ENCODE data around the gene MDFIC2. TPM values are rescaled to one million over a fixed set of nuclear protein-coding genes. Genes with fewer than 3 reads are reported as not detected.
"Not testable (repeated sequence)": the region's sequence is repeated elsewhere in the genome, so short reads cannot be mapped to it uniquely, and the experiment has no call there.

MDFIC2 gene
- not detected for total RNA-seq

DNA sequence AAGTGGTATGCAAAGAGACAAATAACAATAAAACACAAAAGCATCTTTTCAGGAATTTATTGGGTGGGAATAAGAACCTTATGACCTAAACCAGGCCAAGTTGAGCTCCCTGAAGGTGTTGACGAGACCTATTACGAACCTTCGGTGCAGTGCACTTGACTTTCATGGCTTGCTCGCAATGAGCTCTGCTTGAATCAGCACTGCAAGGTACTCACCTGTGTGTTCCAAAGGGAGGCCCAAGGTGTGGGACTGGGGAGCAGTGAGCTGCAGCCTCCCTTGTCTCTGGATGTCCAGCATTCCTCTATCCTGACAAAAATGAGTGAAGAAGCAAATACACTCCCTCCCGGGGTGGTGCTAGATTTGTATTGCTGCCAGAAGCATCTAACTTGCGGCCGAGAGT is at the start of gene MDFIC2:
MDFIC2 (minus strand) TSS at position 303 of the 400 bp plus-strand sequence. CDS start 665 bp downstream, outside the sequence.
- DNase-seq, result no peak

GRCh38 chr3:70360979-70361760 is 48.7 kb upstream of the MDFIC2 start:
- no peak for DNase-seq

DNA sequence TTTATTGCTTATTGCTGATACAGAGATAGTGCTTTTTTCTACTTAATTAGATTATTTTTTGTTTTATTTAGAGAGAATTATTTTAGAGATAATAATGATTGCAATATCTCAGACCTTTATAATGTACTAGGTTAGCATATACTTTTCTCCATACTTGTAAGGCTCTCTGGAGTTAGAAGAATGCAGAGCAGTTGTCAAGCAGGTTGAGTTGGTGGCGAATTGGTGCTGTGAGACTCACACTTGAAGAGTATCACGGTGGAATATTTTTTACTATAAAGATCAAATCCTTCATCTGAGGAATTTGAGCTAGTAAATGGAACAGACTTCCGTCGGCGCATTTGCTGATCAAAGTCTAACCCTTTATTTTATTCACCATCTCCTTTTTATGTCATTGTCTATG is 47.3 kb upstream of the MDFIC2 start:
- no peak for DNase-seq

- DNase-seq, result no peak
Measured at GRCh38 chr3:70358978-70359580, 46.6 kb upstream of the MDFIC2 start.

- no peak for DNase-seq
Measured at GRCh38 chr3:70352215-70352614, 39.8 kb upstream of the MDFIC2 start.

DNA sequence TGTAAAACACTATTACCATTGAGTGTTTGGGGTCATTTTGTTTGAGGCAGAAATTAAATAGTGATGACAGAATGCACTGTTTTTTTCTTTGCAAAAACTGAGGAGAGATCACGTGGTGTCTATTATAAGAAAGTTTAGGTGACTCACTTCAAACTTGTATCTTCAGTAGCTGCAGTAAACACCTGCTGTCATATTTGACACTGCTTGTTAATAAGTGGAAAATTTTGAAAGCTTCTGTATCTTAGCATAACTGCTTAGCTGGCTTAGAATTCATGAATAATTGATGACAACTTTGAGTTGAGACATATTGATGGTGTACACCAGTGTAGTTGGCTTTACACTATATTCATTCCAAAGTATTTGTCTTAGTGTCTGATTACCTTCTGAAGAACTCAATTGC is 29.7 kb upstream of the MDFIC2 start:
- DNase-seq, result no peak

- DNase-seq, result not testable (repeated sequence)
Measured at GRCh38 chr3:70336885-70337284, 24.4 kb upstream of the MDFIC2 start.

DNA sequence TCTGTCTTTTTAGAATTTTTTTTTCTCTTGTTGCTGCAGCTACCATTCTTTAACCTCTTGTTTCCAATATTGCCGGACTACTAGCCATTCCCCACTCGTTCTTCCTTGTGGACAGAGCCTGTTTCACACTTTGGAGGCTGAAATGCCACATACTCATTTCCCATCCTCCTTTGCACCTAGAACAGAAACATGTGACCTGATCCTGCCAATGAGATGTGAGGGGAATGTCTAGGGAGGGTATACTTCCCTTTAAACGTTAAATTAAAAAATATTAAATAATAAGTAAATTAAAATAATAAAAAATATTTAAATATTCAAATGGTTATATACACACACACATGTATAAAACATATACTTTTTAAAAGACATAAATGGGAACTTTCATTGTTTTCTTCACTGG is 20.6 kb upstream of the MDFIC2 start:
- no peak for DNase-seq

GRCh38 chr3:70315021-70315420 is 2.6 kb upstream of the MDFIC2 start:
- no peak for DNase-seq

- DNase-seq, result no peak
Measured at GRCh38 chr3:70310809-70311208, 1.6 kb downstream of the MDFIC2 start.

DNA sequence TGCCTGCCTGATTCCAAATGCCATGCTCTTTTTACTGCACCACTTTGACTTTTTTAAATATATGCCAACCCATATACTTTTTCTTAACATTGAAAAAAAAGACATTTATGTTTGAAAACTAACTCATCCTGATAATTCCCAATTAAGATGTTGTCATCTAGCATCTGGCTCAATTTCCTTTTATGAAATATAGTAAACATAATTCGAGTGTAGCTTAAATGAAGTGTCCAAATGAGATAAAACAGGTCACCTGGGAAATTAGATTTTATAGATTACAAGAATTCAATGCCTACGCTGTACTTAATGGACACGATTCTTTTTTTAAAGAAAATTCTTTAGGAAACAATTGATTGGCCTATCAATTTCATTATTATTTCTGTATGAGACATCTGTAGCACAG is 2.8 kb downstream of the MDFIC2 start:
- DNase-seq, result no peak

- DNase-seq, result no peak
Measured at GRCh38 chr3:70308760-70309159, 3.7 kb downstream of the MDFIC2 start.

DNA sequence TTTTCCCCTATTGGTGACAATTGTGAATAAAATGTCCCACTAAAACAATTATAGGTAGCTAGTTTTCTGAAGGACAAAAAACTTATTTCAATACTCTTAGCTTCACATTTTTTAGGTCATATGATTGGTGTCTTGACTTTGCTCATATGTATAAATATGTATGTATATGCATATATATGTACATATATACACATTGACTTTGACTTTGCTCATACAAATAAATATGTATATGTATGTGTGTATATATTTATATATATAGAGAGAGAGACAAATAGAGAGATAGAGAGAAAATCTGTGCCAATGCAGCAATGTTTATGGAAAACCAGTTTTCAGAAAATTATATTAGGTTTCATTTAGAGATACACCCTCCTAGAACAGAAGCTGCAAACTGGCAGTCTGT is 5.7 kb downstream of the MDFIC2 start:
- DNase-seq, result no peak

GRCh38 chr3:70298385-70298784 is 14.1 kb downstream of the MDFIC2 start:
- DNase-seq, result no peak

- DNase-seq, result no peak
Measured at GRCh38 chr3:70291097-70291482, 21.3 kb downstream of the MDFIC2 start.

- DNase-seq, result not testable (repeated sequence)
Measured at GRCh38 chr3:70290431-70291096, 21.9 kb downstream of the MDFIC2 start.

DNA sequence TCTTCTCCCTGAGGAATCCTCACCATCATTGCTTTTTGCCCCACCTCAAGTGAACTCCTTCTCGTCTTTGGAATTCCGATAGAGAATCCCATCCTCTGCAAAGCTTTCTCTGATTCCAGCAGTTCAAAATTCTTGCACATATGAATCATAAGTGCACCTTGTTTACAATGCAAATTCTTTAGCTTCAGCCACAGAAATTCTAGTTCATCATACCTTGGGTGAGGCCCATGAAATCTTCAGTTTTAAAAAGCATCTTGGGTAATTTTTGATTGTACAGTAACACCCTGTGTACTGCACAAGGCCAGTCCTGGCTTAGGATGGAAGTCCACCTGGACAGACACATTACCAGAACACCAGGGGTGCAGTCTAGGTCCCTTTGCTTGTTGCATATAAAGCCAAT is 30.8 kb downstream of the MDFIC2 start:
- DNase-seq, result no peak

DNA sequence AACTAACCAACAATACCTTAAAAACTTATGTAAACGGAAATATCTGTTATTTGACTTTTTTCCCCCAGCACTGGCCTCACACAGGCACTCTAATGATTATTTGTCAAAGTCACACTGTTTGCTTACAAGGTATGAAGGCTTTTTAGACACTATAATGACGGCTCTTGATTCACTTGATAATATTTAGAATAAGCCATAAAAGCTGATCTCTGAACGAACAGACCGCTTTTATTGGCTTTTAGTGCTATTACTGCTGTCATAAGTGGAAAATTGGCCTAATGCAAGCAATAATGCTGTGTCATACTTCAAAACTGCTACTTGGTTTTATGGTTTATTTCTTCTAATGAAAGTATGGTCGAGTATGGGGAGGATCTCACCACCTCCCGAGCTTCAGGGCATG is 35.1 kb downstream of the MDFIC2 start:
- no peak for DNase-seq

DNA sequence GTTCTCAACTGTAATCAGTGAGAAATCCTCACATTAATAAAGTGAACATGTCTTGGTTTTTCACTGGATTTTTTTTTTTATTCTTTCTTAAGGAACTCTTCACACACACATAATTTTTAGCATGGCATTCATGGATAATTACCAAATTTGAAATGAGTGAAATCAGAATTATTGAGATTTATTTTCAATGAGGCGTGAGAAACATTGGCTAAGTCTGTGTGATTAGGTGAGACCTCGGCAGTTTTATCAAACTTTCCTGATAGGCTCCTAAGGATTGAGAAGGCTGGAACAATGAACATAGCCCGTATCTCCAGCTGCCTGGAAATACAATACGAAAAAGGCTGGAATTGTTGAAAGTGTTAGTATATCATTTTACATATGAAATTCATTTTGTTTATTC is 35.5 kb downstream of the MDFIC2 start:
- DNase-seq, result no peak

- DNase-seq, result no peak
Measured at GRCh38 chr3:70273492-70273891, 38.9 kb downstream of the MDFIC2 start.

DNA sequence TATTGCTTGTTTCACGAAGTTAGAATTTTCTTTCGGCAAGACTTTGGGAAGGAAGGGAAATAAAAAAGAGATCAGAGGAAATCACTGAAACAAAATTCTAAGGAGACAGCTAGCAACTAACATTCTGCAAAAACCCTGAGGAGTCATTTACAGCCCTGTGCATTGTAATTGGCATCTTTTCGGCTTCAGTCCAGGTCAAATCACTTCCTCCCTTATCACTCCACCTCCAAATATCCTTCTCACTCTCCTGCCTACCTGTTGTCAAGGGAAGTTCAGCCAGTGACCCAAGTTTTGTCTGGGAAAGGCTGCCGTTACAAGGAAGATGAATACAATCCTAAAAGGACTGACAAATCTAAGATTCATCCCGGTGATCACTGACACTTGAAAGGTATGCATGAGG is 39.6 kb downstream of the MDFIC2 start:
- DNase-seq, result no peak

DNA sequence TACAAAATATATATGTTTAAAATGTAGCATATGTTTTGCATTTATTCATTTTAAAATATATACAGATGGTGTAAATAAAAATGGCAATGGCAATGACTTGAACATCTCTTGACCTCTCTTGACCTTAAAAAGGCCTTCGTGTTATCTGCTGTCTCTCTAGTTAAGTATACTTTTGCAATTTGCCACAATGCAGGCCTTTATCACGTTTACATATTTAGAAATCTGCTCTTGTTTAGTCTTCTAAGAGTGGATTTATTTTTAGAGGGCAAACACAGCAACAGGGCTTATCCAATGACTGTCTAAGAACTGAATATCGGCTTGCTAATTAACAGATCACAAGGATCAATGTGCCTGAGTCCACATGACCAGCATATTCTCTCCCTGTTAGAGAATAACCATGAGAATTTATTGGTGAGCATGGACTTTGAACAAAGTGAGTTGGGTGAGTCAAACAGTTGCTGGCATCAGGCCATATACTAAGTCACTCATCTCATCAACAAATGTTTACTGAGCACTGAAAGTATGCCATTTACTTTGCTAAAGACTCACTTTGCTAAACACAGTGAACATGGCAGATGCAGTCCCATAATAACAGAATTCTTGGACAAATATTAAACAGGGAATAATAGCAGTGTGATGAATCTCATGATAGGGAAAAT is 48.2 kb downstream of the MDFIC2 start:
- no peak for DNase-seq

- no peak for DNase-seq
Measured at GRCh38 chr3:70261283-70261682, 51.2 kb downstream of the MDFIC2 start.

DNA sequence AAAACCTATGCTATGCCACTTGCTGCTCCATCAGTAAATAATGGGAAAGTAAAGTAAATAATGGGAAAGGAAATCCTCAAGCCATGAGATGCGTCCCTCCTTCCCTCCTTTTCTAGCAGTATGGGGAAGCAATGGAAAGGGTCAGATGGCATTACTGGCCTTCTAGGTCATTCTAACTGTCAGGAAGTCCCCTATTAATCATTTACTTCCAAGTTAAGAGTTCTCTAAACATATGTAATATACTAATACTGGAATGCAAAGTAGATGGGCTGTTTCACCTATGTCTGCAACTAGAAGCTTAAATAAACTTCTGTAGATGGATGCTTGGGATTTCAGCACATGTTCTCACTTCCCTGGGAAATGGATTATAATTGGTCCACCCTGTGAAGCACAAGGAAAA is 55.9 kb downstream of the MDFIC2 start:
- no peak for DNase-seq
